Cortex of kidney (tissue), 1 donor: Measurements from ENCODE around the gene MYO7A.
"Not testable (repeated sequence)": the region's sequence is repeated elsewhere in the genome, so short reads cannot be mapped to it uniquely, and the experiment has no call there.

ENCODE experiments used
- DNase-seq: peaks from one replicate; lab custom pipeline; 2025; lab: John Stamatoyannopoulos, UW

Gene MYO7A

GRCh38 chr11:77093056-77093891 lies 34.8 kb upstream of the MYO7A start:
- DNase-seq, result no peak

- no peak for DNase-seq
These were observed 33.8 kb upstream of the MYO7A start for GRCh38 chr11:77093987-77094840.

GRCh38 chr11:77094841-77095365 lies 33.1 kb upstream of the MYO7A start:
- DNase-seq, result no peak

- DNase-seq, result no peak
These were observed 32.2 kb upstream of the MYO7A start for GRCh38 chr11:77095551-77096490.

- DNase-seq, result no peak
These were observed 31.4 kb upstream of the MYO7A start for GRCh38 chr11:77096591-77097019.

GRCh38 chr11:77097180-77097579 lies 30.9 kb upstream of the MYO7A start:
- DNase-seq, result not testable (repeated sequence)

GRCh38 chr11:77100166-77101042 lies 27.6 kb upstream of the MYO7A start:
- DNase-seq, result no peak

GRCh38 chr11:77101043-77101537 lies 27.0 kb upstream of the MYO7A start:
- DNase-seq, result no peak

- DNase-seq, result no peak
These were observed 25.5 kb upstream of the MYO7A start, which contains the start of gene OMP for GRCh38 chr11:77102246-77103210. Gene OMP, plus strand, starts transcription at chr11:77102840. Its CDS starts 0 bp downstream, at chr11:77102840.

GRCh38 chr11:77103319-77103718 lies 24.7 kb upstream of the MYO7A start:
- DNase-seq, result no peak

- no peak for DNase-seq
These were observed 23.3 kb upstream of the MYO7A start for GRCh38 chr11:77104727-77105126.

- no peak for DNase-seq
These were observed 21.7 kb upstream of the MYO7A start for GRCh38 chr11:77106321-77106720.

GRCh38 chr11:77106759-77107158 lies 21.3 kb upstream of the MYO7A start:
- DNase-seq, result no peak

- DNase-seq, result no peak
These were observed 20.1 kb upstream of the MYO7A start for GRCh38 chr11:77107950-77108349.

- DNase-seq, result no peak
These were observed 19.6 kb upstream of the MYO7A start for GRCh38 chr11:77108436-77108835.

- DNase-seq, result no peak
These were observed 18.6 kb upstream of the MYO7A start for GRCh38 chr11:77109236-77110019.

GRCh38 chr11:77110836-77111235 lies 17.2 kb upstream of the MYO7A start:
- no peak for DNase-seq

- no peak for DNase-seq
These were observed 16.8 kb upstream of the MYO7A start for GRCh38 chr11:77111277-77111676.
